Right renal pelvis (tissue), 4 donors: ENCODE measurements around the gene RET. TPM values are rescaled to one million over a fixed set of nuclear protein-coding genes. Genes with fewer than 3 reads are reported as not detected.

Source experiments
- DNase-seq, 4 donors: peaks; one replicate each; pipeline ENCODE4 v3.0.0-alpha.2; 2013; ENCODE audit warnings: low read depth in 4 of 4, low spot score in 3 of 4, missing footprints in 1 of 4
- polyA plus RNA-seq, 4 donors: library from polyadenylated mRNA; unstranded; fragments of 120-200 nt; gene quantifications; one replicate each; pipeline ENCODE4 v1.2.1, GENCODE V29; 2013; ENCODE audit not compliant: insufficient read length in 4 of 4

RET gene
- polyA plus RNA-seq, 4 donors: 19.0 to 26.2 (median 25.9) TPM

- DNase-seq: no peak
Observed at GRCh38 chr10:43158636-43159035, 81.8 kb downstream of the RET start.

- peak in 1 of 4 donors; percentile 13 for DNase-seq
Observed at GRCh38 chr10:43160046-43160920, 83.4 kb downstream of the RET start.

GRCh38 chr10:43160921-43161255 lies 84.0 kb downstream of the RET start:
- DNase-seq: no peak

GRCh38 chr10:43162604-43163003 lies 85.7 kb downstream of the RET start:
- no peak for DNase-seq

- no peak for DNase-seq
Observed at GRCh38 chr10:43166207-43166879, 89.5 kb downstream of the RET start.

GRCh38 chr10:43166880-43167497 lies 90.1 kb downstream of the RET start:
- DNase-seq: no peak

- no peak for DNase-seq
Observed at GRCh38 chr10:43167498-43167889, 90.6 kb downstream of the RET start.

- no peak for DNase-seq
Observed at GRCh38 chr10:43170491-43170890, 93.6 kb downstream of the RET start.

- DNase-seq: no peak
Observed at GRCh38 chr10:43172645-43173044, 95.8 kb downstream of the RET start.

GRCh38 chr10:43173120-43173519 lies 96.3 kb downstream of the RET start:
- DNase-seq: no peak

- no peak for DNase-seq
Observed at GRCh38 chr10:43174969-43175368, 98.1 kb downstream of the RET start.

- no peak for DNase-seq
Observed at GRCh38 chr10:43176271-43176670, 99.4 kb downstream of the RET start.

- no peak for DNase-seq
Observed at GRCh38 chr10:43177595-43177994, 100.7 kb downstream of the RET start.

Other genes starting within 250 kb of the RET start
- gene CSGALNACT2, start 61.4 kb downstream of the RET start, polyA plus RNA-seq: 10 to 100 TPM; 18.1 to 24.4 (median 21.6) TPM
- 1 to 10 TPM; 1.2 to 1.7 (median 1.5) TPM for gene RASGEF1A, start 190.0 kb downstream of the RET start, polyA plus RNA-seq